D721Med (cell line): Measurements from ENCODE around the gene CASTOR1.

Experiments used
- DNase-seq: peaks from one replicate; pipeline ENCODE4 v3.0.0; 2011; ENCODE audit warnings: low spot score; ENCODE audit not compliant: insufficient read length
- FAIRE-seq: peaks from 2 replicates; lab custom pipeline; 2011; peaks lifted over from hg19 to GRCh38; lab: Jason Lieb, UNC
- CTCF ChIP-seq: IDR thresholded peaks from 2 replicates; pipeline ENCODE4 v1.5.1; 2012; ENCODE audit warnings: mild to moderate bottlenecking, control low read depth; ENCODE audit not compliant: insufficient read depth; ENCODE audit errors: missing control alignments

CASTOR1 gene

GRCh38 chr22:30244641-30245040 is 44.7 kb downstream of the CASTOR1 start:
- FAIRE-seq, result no peak
- DNase-seq, result no peak
- TF ChIP-seq CTCF, result no peak

- DNase-seq (no peak), FAIRE-seq (no peak)
- TF ChIP-seq CTCF, result no peak
Observed at GRCh38 chr22:30244066-30244465, 45.2 kb downstream of the CASTOR1 start.

- no peak for FAIRE-seq
- no peak for TF ChIP-seq CTCF
- no peak for DNase-seq
Observed at GRCh38 chr22:30243661-30244060, 45.6 kb downstream of the CASTOR1 start.

GRCh38 chr22:30241576-30242371 is 47.5 kb downstream of the CASTOR1 start:
- no peak for TF ChIP-seq CTCF
- no peak for FAIRE-seq

GRCh38 chr22:30240541-30241417 is 48.5 kb downstream of the CASTOR1 start:
- TF ChIP-seq CTCF, result no peak
- FAIRE-seq (no peak), DNase-seq (no peak)

More at GRCh38 chr22:30241576-30242371, 47.5 kb downstream of the CASTOR1 start:
- no peak for DNase-seq

GRCh38 chr22:30239488-30240405 is 49.6 kb downstream of the CASTOR1 start:
- no peak for DNase-seq
- TF ChIP-seq CTCF, result no peak
- FAIRE-seq, result no peak
